ENCODE results near the gene PPP1R12B.
"Not testable (repeated sequence)": the region's sequence is repeated elsewhere in the genome, so short reads cannot be mapped to it uniquely, and the experiment has no call there.

DNA sequence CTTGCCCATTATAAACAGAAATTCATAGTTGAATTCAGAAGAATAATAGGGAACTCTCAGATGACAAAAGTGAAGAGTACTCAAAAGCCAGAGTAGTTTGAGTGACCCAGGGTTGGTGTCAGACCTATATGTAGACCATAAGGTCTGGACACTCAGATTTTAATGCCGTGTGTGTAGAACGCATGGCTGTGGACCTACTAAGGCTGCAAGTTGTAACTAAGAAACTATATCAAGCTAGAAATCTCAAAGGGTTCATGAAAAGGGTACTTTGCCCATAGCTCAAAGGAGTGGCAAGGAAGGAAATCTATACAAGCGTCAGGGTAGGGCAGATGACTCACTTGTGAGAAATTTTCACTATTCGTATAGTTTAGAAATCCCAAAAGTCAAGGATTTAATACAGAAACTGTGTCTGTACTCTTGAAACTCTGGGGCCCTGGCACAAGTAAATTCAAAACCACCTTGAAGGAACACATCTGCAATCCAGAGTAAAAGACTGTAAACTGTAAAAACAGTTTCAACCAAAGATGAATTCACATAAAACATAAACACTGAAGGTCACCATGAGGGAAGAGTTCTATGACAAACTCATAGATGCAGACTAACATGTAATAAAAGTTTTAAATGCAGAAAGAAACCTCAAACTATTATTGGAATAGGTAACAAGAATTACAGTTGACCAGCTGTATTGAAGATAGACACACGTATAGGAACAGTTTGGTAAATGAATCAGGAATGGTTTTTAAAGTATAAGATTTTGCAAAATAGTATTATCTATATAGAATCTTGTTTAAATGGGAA, 108.1 kb downstream of the PPP1R12B start:
- TF ChIP-seq, protein P1, sequence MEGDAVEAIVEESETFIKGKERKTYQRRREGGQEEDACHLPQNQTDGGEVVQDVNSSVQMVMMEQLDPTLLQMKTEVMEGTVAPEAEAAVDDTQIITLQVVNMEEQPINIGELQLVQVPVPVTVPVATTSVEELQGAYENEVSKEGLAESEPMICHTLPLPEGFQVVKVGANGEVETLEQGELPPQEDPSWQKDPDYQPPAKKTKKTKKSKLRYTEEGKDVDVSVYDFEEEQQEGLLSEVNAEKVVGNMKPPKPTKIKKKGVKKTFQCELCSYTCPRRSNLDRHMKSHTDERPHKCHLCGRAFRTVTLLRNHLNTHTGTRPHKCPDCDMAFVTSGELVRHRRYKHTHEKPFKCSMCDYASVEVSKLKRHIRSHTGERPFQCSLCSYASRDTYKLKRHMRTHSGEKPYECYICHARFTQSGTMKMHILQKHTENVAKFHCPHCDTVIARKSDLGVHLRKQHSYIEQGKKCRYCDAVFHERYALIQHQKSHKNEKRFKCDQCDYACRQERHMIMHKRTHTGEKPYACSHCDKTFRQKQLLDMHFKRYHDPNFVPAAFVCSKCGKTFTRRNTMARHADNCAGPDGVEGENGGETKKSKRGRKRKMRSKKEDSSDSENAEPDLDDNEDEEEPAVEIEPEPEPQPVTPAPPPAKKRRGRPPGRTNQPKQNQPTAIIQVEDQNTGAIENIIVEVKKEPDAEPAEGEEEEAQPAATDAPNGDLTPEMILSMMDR (IDR thresholded peaks at IDR 0.05) = not testable (repeated sequence)
- not testable (repeated sequence) for TF ChIP-seq POLR2A (IDR thresholded peaks at IDR 0.05)

All from body of pancreas (tissue), 4 donors.